Amniotic epithelial cell (primary cell): ENCODE measurements around the gene TBC1D22A.
"Not testable (repeated sequence)": the region's sequence is repeated elsewhere in the genome, so short reads cannot be mapped to it uniquely, and the experiment has no call there.

ENCODE experiments used
- DNase-seq: peaks from one replicate; pipeline ENCODE4 v3.0.0-alpha.2; 2010; ENCODE audit warnings: low read depth

Gene TBC1D22A

DNA sequence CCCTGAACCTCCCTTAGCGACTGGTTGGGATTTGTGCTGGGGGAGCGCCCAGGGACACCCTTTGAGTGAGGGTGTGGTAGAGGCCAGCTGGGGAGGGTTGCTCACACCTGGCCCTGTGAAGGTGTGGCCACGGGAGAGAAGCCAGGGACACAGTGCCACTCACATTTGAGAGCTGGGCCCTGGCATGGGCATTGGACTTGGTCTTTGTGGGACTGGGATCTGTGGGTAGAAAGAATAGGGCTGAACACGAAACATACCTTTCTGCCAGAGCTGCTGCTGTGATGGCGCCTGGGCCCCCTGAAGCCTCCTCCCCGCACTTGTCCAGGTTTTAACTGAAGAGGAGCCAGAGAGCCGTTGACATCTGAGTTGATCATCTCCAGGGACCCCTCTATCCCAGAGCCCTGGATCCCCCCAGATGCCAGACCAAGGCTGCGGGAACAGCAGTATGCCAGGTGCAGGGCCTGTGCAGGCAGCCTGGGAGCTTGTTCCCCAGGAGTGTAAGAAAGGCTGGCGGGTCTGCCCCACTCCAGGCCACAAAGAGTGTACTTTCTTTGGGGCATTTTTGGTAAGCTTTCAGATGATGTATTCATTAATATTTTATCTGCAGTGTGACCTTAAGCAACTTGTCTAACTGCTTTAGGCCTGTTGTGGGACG lies 284.1 kb downstream of the TBC1D22A start:
- DNase-seq, result no peak

DNA sequence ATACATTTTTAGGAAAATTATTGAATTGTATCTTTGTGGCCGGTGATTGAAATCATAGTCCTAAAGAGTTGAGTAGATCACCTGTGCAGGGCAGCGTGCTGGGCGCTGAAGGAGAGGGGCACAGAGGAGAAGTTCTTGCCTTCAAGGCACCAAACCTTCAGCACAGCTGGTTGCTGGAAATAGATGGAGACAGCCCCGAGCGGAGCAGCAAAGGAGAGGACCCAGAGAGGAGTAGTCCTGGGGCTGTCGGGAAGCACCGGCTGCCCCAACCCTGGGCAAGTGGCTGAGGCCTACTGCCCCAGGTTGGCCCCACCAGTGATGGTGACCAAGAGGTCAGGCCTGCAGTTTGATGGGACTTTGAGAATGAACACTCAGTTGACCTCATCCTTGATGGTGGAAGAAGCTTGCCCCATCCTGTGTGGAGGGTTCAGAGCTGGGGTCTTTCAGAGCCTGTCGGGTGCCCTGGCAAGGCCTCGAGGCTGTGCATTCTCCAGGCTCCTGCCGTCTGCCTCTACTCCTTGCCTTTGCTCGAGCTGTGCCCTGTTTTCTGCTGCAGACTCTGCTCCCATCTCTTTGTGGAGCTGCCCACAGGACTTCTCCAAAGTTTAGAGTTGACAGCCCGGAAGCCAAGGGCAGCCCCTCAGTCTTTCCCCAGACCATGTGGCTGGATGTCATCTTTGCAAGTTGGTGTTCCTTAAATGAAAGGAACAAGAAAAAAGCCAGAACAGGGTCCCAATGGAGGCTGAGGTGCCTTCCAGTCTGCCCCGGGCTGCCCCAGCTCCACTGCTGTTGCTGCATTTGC lies 285.1 kb downstream of the TBC1D22A start:
- no peak for DNase-seq

DNA sequence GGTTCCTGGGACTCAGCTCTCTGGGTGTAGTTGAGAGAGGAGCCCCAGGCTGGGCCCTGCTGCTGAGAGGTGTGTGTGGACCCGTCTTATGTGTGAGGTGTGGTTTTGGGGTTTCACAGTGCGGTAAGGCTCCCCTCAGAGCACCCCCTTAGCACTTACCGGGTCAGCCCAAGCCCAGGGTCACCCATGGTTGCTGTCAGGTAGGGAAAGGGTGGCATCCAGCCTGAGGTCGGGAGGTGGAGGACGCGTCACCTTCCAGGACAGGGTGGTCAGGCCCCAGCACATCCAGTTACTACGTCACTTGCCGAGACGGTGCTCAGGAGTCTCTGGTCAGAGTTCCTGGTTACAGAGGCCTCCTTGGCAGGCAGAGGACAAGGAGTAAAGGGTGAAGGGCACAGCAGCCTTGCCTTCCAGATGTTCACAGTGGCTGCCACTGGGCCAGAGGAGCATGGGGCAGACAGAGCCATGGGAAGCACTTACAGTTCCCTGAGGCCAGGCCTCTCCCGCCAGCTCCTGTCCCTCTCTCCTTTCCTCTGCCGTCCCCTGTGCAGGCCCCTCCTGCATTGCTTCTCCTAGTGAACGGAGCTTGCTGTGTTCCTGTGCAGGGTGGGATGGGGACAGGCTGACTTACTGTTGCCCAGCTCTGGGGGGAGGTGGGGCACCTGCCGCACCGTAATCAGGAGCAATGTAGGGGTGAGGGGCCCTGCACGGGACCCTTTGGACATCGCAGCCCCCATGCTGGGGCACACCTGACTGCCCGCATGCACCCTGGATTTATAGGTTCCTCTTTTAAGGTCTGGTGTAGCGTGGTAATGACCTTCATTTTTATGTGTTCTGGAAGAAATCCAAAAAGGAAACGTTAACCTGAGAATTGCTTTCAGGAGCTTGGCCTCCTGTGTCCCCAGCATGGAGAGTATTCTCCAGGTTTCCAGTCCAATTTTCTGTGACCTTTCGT lies 285.9 kb downstream of the TBC1D22A start:
- no peak for DNase-seq

DNA sequence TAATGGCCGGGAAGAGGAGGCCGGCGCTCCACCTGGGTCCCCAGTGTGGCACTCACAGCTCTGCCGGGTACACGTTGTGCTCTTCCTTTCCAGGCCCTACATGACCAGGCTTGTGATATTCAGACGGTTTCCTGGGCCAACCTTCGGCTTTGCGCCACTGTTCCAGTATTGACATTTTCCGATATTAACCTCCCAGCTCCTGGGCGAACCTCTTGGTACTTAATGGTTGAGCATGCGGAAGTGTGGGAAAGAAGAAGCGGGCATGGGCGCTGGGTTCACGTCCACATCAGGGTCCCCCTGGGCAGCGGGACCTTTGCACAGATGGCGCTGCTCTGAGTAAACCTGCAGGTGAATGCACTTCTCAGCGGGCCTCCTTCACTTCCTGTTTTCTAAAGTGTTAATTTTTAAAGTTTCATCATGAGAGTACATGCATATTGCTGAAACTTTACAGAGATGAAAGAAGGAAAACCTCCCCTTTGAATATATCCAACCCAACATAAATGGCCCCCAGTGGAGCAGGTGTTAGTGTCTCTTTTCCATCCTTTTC lies 286.7 kb downstream of the TBC1D22A start:
- no peak for DNase-seq

DNA sequence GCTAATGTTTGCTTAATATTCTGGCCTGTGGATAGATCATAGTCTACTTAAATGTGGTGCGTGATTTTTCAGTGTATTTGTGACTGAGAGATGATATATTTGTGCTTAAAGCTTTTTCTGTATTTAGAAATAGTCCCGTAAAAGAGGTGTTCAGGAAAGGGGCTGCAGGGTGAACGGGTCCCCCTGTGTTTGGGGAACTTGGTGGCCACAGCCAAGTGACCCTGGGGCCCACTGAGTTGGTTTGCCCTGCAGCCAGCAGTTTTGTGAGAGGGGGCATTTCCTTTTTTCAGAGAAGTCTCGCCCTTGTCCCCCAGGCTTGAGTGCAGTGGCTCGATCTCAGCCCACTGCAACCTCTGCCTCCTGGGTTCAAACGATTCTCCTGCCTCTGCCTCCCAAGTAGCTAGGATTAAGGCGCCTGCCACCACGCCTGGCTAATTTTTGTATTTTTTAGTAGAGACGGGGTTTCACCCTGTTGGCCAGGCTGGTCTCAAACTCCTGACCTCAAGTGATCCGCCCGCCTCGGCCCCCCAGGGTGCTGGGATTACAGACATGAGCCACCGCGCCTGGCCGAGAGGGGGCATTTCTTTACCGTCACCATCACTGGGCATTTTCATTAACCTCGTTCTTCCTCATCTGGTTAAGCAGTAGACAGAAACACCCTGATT lies 287.4 kb downstream of the TBC1D22A start:
- not testable (repeated sequence) for DNase-seq

DNA sequence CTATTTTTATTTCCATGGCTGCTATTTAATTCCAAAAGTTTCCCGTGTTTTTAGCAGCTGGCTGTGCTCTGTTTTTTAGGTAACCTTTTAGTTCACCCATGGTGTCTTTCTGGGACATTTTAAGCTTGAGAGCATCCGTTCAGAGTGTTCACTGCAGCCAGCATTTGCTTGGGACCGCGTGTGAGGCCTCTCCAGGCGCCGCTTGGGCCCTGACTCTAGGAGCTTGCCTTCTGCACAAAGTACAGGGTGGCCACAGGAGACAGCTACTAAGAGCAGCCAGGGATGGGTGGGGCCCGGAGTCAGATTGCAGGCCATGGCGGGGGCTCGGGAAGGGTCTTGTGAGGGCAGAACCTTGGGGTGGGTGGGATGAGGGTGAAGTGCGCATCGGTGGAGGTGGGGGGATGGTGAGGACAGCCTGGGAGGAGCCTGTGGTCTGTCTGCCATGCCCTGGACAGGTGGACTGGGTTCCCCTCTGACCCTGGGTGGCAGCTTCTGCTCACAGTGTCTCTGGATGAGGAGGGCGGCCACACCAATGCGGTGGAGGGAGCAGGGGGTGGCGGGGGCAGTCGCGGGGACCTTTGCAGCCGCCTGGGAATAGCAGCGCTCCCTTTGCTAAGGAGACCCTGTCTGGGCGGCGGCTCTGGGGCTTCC lies 288.1 kb downstream of the TBC1D22A start:
- no peak for DNase-seq

DNA sequence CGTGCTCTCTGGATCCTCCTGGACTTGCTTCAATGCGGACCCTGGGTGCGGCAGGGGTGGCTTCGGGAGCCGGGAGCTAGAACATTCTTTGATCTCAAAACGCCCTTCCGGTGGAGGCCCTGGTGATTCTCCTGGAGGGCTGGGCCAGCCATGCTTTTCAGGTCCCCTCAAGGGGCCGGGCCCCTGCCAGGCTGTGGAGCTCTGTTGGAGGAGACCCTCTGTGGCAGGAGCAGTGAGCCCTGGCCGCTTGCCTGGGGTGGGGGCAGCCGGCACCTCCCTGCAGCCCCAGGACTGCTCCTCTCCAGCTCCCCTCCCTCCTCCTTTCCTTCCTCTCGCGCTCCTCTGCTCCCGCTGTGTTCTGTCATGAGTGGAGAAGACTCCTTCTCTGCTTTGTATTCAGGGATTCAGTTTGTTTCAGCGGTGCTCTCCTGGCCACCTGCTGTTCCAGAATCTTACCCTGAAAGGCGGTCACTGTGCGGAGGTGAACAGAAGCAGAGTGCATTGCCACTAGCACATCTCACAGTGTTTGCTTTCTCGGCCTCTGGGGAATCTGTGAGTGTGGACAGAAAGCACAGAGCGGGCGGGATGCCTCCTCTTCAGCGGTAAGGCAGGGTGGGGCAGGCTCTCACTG lies 289.1 kb downstream of the TBC1D22A start:
- DNase-seq, result no peak

DNA sequence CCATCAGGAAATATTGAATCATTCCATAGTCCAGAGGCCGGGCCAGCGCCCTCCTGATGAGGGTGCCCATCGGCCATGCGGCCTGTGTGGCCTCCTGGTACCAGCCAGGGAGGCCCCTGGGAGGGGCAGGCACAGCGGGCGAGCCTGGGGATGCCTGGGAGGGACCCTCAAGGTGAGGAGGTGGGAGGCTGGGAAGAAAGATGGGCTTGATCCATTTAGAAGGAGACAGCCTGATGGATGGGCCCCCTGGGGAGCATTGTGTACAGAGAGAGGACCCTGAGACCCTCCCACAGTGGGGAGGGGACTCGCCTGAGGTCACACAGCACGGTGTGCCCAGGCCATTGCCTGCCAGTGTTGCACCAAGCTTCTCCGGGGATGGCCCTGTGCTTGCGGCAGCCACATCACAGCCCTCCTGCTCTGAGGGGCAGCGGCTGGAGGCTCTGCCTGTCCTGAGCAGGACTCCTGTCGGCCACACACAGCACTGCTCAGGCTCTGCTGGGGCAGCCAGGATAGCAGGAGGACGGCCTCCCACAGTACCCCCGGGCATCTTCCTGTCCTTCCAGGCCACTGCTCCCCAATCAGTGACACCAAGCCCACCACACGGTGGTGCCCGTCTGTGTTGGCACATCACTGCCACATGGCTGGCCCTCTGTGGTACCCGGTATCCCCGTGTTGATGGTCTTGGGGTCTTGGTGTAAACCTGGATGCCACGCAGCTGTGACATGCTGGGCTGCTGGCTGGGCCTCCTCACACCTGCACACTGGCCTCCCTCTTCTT lies 290.0 kb downstream of the TBC1D22A start:
- no peak for DNase-seq

DNA sequence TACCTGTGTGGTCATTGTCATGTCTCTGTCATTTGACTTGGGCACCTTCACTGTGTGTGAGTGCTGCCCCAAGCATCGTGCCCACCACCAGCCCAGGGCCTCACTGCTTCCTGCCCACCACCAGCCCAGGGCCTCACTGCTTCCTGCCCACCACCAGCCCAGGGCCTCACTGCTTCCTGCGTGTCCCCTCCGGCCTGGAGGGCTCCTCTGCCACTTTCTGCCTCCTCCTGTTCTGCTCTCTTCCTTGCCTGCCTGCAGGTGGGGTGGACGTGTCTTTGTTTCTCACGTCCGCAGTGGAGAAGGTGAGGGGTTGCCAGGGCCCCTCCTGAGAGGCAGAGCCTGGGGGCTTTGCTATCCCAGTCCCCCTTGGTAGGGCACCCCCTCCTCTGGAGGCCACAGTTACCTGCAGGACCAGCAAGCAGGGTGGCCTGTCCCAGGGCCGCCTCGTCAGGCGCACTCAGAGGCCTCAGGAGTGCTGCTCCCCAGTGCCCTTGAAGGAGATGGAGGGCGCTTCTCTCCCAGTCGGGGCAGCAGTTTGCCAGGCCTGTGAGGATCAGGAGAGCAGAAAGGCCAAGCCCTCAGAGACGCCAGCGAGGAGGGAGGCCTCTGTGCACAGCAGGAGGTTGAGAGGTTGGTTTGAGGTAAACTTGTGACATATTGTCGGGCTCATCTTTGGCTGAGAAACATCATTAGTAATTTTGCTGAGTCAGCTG lies 290.7 kb downstream of the TBC1D22A start:
- DNase-seq, result no peak

DNA sequence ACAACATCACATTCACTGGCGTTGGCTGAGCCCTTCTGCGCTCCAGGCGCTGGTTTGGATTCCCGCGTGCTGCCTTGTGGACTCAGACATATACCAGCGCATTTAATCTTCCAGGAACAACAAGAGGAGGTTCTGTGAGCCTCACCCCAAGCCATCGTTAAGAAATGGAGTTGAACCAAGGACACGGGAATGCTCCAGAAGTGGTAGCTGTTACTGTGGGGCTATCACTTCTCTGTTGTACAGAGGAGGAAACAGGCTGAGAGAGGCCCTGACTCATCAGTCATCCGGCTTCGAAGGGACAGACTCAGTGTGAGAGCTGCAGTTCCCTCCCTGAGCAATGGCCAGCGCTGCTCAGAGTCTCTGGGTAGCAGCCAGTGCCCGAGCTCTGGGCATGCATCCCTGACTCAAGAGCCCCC lies 291.3 kb downstream of the TBC1D22A start:
- peak; percentile 85 for DNase-seq

DNA sequence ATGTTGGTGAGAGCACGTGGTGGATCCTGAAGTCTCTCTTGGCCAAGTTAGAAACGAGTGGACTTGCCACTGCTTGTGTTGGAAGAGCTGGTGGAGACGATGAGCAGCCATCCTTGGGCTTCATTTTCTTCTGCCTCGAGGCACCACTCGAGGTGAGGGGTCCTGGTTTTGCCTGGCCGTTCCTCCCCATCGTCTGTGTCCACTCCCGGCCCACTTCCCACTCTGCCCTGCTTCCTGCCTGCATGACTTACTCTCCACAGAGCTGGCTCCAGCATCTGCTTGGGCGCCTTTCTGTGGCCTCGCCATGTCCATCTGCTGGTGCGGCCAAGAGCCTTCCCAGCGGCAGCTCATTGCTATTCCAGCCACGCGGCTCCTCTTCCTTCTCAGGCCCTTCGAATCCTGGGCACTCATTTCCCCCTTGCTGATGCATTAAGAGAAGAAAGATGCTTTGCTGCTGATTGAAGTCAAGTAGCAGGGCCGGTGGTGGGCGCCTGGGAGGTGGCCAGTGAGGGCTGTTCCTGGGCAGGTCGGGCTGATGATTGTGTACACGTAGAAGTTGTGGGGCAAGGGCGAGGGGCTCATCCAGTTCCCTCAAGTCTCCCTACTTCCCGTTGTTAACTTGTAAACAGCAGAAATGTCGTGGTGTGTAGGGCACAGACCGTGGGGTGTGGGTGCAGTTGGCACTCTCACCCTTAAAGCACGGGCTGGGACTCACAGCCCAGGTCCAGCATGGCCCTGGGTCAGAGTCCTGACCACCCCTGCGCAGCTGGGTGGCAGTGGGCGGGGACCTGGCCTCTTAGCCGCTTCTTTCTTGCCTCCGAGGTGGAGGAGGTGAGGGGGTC lies 292.0 kb downstream of the TBC1D22A start:
- DNase-seq, result no peak

DNA sequence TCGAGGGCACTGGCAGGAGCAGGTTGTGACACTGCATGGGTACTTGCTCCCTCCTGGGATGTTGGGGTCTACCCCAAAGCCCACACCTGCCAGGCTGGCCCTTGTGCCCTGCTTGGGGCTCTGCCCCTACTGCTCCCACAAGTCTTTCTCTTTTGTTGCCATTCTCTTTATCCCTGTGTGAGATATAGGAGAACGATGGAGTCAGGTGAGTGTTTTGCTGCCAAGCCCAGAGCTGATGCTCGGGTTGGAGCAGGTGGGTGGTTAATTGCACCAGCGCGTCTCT lies 292.6 kb downstream of the TBC1D22A start:
- DNase-seq, result no peak

DNA sequence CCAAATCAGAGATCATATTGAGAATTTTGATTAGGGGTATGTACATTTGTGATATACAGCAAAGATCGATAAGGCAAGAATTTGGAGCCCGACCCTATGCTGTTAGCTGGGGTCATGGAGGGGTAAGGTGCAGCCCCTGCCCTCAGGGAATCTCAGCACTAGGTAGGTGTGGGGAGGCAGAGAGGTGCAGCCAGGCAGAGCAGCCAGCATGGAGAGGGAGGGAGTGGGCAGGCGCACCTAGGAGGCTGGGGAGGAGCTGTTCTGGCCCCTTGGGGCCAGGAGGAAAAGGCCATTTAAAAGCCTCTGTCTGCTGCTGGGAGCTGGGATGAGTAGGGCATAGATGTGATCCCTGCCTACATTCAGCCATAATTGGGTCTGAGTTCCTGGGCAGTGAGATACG lies 293.0 kb downstream of the TBC1D22A start:
- no peak for DNase-seq

DNA sequence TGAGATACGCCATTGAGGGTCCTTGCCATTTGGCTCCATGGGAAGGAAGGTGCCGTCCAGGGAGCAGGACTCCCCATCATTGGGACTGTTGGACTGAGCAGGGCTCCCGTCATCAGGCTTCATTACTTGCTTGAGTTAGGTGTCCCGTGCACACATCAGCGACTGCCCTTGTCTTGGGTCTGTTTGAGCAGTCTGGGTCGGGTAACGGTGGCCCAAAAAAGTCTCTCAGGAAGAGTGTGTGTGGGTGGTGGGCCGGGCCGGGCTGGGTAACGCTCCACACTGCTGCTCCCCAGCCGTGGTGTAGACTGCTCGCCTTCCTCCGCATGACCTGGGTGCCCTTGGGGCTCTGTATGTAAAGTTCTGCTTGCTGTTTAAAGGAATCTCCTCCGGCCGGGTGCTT lies 293.5 kb downstream of the TBC1D22A start:
- no peak for DNase-seq

DNA sequence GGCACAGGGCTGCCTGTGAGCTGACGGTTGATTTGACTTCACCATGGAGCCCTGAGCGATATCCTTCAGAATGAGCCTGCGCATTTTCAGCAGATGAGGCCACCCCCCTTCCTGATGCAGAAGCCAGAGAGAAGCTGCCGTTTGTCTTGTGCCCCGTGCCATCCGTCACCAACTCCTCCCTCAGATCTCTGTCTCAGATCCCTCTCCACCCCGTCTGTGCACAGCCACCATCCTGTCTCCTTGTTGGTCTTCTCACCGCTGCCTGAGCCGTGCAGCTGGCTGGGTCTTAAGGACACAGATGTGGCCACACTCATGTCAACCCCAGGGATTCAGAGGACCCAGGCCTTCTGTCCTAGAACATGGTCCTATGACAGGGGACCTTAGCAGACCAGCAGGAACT lies 293.9 kb downstream of the TBC1D22A start:
- no peak for DNase-seq

DNA sequence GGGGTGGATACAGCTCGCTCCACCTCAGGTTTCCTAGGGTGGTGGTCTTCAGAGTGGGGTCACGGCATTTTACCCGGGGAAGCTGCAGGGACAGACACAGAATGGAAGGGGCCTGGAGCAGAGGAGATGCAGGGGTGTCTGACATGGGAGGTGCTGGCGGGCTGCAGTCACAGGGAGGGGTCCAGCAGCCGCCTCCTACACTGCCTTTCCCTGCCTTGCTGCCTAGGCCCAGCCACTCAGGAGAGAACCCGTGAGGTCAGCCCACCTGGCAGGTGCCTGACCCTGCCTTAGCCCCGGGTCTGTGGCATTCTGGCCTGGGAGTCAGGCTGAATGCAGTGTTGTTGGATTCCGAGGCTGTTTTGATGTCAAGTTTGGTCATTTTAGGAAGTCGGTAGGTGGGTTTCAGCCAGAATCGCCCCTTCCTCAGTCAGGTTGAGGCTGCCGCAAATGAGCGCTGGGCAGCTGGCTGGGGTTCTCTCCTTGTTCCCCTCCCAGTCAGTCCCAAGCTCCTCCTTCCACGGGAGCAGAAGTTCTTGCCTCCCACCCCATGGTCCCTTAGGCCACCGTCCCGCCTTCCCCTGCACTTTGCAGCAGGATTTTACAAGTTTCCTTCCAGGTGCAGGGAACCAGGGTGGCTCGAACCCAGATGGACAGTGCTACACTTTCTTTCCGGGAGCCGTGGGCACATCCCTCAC lies 294.5 kb downstream of the TBC1D22A start:
- no peak for DNase-seq

DNA sequence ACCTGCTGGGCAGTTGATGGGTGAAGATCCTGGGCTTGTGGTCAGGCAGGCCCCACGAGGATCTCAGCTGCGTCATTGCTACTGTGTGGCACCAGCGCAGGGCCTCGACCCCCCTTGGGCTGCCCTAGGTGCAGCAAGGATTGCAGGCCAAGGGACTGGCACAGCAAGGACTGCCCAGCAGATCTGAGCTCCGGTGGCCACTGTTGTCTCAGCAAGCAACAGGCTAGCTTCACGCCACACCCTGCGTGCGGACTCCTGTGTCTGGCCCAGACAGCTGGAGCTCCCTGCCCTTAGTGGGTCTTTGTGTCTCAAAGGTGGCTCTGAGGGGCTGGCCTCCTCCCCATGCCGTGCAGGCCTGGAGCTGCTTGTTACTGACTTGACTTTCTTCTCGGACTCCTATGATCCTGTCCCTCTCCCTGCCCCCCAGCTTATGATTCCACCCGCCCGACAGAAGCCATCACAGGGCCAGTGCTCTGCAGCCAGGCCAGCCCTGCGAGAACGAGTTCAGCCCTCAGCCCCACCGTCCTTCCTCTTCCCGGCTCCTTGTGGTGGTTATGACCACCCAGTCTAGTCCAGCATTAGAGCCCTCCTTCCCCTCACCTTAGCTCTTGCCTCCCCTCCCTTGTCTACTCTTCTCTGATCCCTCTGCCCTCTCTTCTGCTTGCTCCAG lies 295.6 kb downstream of the TBC1D22A start:
- DNase-seq, result no peak
